ENCODE results near the gene COL8A1. TPM values are rescaled to one million over a fixed set of nuclear protein-coding genes. Genes with fewer than 3 reads are reported as not detected.
"Not testable (repeated sequence)": the region's sequence is repeated elsewhere in the genome, so short reads cannot be mapped to it uniquely, and the experiment has no call there.

The COL8A1 gene
- total RNA-seq = 0.75 TPM

DNA sequence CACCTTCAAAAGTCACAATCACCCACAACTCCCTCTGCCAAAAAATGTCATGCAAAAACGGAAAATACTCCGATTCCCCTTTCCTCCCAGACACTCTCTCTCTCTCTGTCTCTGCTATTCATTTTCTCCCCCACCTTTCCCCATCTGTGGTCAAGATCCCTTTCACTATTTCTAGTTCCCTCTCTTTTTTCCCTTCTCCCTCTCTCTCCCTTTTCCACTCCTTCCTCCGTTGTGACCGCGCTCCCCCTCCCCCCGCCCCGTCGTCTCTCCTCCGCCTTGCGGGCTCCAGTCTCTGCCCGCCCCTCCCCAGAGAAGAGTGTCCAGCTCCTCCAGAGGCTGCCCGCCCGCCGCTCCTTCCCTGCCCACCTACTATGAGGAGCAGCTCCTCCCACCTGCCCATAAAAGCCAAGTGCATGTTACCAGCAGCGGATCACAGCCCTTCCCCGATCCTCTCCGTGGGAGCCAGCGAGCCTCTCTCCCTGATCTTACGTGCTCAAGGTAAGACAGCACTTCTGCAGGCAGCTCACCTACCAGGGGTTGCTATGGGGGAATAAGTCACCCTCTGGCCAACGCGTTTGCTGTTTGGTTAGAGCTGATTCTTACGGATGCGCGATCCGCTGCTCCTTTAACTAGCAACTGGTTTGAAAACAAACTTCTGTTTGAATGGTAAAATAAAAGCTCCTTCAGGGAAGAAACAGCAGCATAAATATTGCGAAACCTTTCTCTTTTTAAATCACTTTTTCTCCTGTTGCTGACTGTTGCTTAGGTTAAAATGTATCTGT is at the start of gene COL8A1:
COL8A1 (plus strand) TSS at position 428 of the 782 bp plus-strand sequence. CDS start 152,089 bp downstream, outside the sequence.
- DNase-seq (ENCODE audit: low spot score) = no peak
- ATAC-seq = peak; percentile 51

DNA sequence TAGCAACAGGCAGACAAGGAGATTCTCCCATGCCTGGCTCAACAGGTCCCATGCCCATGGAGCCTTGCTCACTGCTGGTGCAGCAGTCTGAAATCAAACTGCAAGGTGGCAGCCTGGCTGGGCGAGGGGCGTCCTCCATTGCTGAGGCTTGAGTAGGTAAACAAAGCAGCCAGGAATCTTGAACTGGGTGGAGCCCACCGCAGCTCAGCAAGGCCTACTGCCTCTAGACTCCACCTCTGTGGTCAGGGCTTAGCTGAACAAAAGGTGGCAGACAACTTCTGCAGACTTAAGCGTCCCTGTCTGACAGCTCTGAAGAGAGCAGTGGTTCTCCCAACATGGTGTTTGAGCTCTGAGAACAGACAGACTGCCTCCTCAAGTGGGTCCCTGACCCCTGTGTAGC is 49.2 kb upstream of the COL8A1 start:
- not testable (repeated sequence) for ATAC-seq; DNase-seq (ENCODE audit: low spot score)

DNA sequence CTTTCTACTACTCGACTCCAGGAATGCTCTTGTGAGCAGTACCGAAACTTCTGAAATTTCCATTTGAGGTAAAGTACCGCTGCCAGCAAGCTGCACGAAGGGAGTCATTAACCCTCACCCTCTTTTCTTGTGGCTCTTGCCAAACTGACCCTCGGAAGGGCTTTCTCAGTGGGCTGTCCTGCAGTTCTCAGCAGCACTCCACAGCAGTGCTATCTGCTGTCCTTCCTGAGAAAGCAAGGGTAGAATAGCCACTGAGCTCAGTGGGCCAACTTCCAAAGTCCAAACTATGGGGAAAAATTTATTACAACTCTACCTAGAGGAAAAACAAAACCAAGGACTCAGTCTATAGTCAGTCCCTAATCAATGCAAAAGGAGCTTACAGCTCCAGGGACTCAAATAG is 38.5 kb upstream of the COL8A1 start:
- DNase-seq (ENCODE audit: low spot score) = no peak
- no peak for ATAC-seq

DNA sequence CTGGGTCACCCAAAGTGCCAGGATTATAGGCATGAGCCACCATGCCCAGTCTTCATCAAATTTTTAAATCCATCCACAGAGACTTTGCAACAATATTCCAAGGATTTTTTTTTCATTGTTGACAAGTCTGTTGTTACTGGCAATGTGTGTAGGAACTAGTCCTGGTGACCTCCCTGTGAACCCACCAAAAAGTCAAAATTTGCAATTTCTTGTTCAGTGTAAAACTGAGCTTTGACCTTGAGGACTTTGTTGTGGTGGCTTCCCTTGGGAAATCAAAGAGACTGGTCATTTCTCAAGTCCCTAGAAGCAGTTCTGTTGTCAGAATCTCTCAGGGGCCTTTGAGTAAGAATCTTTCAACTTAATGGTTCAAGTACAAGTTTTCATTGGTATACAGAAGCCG is 36.9 kb upstream of the COL8A1 start:
- no peak for DNase-seq (ENCODE audit: low spot score)
- ATAC-seq = no peak

DNA sequence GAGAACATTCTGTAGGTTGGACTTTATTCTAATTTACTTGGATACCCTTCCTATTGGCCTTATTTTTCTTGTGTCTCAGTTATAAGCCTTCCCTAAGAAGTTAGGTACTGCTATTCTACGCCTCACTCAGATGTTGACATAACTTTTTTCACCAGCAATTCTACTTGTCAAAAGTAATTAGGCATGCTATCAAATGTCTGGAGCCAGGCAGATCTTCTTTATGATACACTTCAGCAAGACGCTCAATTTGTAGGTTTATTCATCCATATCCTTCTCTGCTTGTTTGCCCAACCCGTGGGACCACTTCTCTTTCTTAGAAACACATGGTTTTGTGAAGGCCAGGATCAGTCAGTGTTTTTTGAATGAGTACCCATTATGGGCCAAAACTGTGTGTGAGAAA is 36.2 kb upstream of the COL8A1 start:
- no peak for ATAC-seq
- DNase-seq (ENCODE audit: low spot score) = no peak

DNA sequence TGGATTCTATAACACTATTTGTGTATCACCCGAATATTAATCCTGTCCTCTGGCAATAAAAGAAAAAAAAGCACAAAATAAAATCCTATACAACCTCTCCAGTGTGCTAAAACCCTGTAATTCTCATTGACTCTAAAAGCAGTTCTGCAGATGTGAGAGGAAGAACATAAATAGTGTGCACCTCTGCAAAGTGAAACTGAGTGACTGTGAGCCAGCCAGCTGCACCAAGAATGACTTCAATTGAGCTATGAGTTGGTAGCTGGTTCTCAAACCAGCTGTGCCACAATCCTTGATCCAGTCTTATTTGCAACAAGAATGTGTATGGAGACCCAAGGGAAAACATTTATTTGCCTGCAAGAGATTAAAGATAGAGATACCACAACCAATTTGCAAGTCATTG is 31.2 kb upstream of the COL8A1 start:
- ATAC-seq (no peak), DNase-seq (ENCODE audit: low spot score) (no peak)

DNA sequence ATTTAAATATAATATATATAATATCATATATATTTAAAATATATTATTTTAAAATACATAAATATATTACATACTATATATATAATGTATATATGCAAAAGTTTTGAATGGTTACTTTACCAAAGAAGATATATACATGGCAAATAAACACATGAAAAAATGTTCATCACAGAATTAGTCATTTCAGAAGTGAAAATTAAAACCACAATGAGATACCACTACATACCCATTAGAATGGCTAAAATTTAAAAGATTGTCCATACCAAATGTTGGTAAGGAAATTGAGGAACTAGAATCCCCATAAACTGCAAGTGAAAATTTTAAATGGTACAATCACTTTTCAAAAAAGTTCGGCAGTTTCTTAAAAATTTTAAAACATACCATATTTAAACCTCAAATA is 23.6 kb upstream of the COL8A1 start:
- ATAC-seq = no peak
- no peak for DNase-seq (ENCODE audit: low spot score)

DNA sequence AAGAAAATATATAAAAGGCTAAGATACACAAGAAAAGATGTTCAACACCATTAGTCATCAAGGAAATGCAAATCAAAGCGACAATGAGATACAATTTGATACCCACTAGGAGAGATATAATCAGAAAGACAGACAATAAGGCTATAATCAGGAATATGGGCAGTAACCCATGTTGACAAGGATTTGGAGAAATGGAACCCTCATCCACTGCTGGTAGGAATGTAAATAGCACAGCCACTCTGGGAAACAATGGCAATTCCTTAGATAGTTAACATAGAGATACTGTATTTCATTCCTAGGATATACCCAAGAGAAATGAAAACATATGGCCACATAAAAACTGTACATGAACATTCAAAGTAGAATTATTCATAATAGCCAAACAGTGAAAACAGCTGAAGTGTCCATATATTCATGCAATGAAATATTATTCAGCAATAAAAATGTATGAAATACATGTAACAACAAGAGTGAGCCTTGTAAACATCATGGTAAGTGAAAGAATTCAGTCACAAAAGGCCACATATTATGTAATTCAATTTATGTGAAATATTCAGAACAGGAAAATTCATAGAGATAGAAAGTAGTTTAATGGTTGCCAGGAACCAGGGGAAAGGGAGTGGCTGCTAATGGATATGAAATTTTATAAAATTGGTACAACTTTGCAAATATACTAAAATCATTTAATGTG is 18.2 kb upstream of the COL8A1 start:
- DNase-seq (ENCODE audit: low spot score) (no peak), ATAC-seq (no peak)

DNA sequence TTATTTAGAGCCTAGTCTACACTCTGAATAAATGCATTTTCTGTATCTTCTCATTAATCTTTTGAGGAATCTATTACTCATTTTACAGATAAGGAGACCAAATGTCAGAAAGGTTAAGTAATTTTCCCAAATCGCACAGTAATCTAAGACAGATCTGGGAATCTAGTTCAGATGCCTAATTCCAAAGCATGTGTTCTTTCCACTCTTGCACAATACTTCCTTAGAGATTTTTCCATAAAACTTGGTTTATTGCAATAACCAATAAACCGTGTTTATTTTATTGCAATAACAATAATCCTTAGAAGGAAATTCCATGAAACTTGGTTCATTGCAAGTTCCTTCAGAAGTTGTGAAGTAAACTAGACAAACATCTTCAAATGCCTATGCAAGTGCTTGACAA is 17.4 kb upstream of the COL8A1 start:
- DNase-seq (ENCODE audit: low spot score) (no peak), ATAC-seq (no peak)

DNA sequence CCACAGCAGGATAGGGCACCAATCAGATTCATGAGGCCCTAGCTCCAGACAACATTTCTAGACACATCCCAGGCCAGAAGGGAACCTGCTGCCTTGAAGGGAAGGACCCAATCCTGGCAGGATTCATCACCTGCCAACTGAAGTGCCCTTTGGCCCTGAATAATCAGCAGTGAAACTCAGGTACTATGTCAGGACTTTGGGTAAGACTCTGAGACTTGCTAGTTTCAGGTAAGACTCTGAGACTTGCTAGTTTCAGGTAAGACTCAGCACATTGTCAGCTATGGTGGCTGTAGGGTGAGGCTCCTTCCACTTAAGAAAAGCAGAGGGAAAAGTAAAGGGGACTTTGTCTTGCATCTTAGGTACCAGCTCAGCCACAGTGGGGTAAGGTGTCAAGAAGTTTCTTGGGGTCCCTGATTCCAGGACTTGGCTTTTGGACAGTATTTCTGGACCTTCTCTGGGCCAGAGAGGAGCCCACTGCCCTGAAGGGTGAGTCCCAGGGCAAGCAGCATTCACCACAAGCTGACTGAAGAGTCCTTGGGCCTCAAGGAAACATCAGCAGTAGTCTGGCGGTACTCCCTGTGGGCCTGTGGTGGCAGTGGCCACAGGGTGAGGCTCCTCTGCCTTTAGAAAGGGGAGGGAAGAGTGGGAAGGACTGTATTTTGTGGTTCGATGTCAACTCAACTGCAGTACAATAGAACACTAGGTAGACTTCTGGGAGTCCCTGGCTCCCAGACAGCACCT is 13.7 kb upstream of the COL8A1 start:
- ATAC-seq = no peak
- no peak for DNase-seq (ENCODE audit: low spot score)

DNA sequence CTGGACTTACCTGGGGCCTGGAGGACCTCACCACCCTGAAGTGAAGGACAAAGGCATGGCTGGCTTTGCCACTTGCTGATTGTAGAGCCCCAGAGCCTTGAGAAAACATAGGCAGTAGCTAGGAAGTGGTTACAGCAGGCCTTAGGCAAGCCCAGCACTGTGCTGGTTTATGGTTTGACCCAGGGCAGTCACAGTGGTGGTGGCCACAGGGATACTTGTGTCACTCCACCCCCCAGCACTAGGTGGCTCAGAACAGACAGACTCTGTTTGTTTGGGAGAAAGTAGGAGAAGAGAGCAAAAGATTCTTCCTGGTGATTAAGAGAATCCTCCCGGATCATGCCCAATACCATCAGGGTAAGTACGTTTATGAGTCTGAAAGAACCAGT is 13.2 kb upstream of the COL8A1 start:
- no peak for ATAC-seq
- DNase-seq (ENCODE audit: low spot score) = no peak

DNA sequence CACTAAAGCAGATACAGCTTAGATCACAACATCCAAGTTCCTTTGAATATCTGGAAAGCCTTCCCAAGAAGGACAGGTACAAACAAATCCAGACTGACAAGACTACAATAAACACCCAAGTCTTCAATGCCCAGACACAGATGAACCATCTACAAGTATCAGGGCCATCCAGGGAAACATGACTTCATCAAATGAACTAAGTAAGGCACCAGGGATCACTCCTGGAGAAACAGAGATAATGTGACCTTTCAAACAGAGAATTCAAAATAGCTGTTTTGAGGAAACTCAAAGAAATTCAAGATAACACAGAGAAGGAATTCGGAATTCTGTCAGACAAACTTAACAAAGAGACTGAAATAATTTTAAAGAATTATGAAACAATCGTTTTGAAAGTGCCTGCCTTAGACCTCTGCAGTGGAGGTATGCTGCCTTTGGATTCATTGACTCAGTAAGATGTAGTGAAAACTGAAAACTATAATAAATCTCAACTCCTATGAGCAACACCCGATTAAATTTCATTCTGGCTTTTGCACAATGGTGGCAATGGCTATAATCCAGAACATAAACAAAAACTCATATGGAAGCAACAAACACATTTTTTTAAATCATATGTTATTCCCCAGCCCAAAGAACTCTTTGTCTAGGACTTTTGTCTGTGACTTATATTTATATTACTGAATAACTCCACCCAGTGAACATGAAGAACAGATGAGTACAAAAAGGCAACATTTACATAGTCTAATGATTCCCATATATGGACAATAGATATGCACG is 12.6 kb upstream of the COL8A1 start:
- ATAC-seq (no peak), DNase-seq (ENCODE audit: low spot score) (no peak)

DNA sequence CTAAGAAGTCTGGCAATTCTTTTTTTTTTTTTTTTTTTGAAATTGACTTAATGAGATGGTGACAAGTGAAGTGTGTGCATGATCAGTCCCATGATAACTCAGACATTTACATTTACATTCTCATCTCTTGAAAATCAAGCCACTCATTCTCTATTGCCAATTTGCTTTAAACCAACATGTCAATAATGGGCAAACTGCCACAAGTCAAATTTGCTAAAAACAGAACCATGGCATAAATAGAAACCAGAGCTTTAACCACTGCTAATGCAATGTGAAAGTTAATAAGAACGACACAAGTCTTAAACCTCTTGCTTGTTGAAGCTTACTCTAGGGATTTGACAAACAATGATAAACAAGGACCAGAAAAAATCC is 12.0 kb upstream of the COL8A1 start:
- DNase-seq (ENCODE audit: low spot score) = no peak

DNA sequence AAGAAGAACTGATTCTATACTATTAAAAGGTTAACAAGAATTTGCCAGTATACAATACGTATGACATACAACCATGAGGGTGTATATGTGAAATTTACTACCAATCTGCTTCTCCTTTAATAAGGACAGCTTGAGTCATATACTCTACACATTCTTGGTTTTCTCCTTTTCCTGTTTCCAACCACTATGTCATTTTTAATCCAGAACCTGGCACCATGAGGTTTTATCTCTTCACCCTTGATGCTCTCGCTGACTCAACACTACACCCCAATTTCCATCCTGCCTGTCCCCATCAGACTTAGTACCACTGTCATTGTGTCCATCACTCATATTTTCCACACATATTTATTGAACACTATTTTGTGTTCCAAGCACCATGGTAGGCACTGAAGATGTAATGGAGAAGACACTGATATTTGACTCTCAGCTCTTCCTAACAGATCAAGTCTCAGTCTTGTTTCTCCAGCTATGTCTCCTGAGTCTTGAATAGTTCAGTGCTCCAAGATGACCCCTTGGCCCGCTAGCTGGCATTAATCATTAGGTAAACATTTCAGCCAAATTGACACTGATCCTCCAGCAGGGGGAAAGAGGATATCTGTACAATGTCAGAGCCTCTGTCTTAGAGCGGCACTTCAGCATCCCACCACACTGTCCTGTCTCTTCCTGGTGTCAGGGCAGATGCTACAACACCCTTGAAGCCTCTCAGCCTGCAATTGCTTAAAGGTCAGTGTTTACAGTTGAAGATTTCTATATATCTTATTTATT is 11.2 kb upstream of the COL8A1 start:
- no peak for ATAC-seq
- DNase-seq (ENCODE audit: low spot score) = no peak

More for the DNA sequence above, 12.0 kb upstream of the COL8A1 start:
- no peak for ATAC-seq

DNA sequence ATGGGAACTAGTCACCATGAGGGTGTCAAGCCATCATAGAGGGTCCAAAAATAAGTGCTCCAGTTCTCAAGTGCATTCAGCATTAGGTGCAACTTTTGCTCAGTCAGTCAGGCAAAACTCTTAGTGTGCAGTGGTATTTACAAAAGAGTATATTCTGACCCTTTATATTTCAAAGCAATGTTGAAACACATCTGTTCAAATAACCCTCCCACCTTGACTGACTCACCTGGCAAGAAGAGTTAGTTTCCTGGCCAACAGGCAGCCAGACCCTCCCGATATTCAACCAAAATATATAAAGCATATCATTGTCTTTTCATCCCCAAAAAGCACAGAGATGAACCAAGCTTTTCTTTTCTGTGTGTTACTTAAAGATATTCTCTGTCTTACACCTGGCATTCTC is 7.6 kb upstream of the COL8A1 start:
- no peak for ATAC-seq
- DNase-seq (ENCODE audit: low spot score) = no peak

DNA sequence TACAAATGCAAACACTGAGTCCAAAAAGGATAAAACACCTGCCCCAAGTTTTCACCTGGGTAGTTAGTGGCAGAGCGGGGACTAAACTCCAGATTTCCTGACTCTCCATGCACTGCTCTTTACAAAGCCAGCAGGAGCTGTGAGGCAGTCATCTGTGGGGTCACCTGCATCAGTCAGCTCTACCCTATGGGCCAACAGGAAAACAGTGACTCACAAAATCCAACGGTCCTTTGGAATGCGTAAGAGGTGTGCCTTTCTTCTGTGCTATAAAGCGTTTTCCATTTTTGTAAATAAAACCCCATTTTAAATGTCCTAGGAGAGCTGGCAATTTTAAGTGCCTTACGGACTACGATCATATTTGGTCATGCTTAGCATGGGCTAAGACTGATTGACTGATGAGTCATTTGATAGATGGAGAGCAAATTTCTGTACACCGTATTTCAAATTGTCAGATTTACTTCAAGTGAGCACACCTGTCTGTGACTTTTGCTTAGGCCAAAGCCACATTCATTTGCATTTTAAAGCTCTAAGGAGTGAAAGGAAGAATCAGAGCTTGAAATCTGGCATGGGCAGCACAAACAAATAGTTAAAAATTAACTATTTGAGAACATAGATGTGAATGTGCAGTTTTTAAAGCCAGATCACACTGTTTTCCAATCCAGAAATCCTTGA is 4.4 kb upstream of the COL8A1 start:
- DNase-seq (ENCODE audit: low spot score) = no peak
- ATAC-seq = no peak

DNA sequence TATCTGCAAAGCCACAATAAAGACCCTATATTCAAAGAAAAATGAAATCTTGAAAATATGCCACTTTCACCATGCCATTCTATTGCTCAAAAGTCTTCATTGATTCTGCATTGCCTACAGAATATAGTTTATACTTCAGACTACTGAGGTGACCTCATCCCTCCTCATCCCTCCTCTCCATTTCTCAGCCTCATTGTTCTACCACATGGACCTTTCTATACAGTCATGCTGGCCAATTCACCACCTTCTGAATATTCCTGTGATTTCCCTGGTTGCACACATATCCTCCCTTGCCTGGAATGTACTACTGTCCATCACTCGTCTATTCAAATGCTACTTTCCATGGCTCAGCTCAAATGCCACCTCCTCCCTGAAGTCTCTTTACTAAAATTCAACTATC is 3.5 kb upstream of the COL8A1 start:
- ATAC-seq = no peak

DNA sequence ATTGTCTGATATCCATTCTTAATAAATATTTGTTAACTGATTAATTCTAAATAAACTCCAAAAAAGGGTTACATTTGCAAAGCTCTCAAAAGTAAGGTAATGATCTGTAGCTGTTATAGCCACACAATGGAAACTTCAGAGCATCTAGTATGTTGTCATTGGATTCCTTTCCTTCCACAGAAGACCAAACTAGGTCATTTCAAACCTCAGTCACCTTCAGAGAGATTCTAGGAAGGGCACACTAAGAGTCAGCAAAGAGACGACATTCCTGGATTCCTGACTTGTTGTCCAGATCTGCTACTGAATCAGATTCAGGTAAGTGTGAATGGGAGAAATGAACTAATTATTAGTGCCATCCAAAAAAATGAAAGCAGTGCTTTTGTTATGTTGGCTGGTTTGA is 3.0 kb upstream of the COL8A1 start:
- DNase-seq (ENCODE audit: low spot score) = no peak
- ATAC-seq = no peak

More for the DNA sequence above, 3.5 kb upstream of the COL8A1 start:
- DNase-seq (ENCODE audit: low spot score) = no peak

DNA sequence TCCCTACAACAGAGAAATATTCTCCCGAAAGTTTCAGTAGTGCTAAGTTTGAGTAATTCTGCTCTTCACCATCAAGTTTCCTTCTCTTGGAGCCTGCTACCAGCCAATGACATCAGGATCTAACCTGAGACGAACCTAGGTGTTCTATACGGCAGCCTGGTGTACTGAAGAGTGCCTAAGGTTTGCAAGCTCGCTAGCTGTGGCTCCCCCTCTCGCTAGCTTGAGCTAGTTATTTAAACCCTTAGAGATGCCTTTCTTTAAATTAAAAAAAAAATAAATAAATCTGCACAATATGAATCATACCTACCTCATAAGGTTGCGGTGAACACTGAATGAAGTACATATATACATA is 1.4 kb upstream of the COL8A1 start:
- DNase-seq (ENCODE audit: low spot score) = no peak
- no peak for ATAC-seq

All from left lobe of liver (tissue), 2 donors.